Panc1 (cell line): ENCODE results near the gene MRC1. TPM values are rescaled to one million over a fixed set of nuclear protein-coding genes. Genes with fewer than 3 reads are reported as not detected.

Experiments
- ATAC-seq: fragments of 200-7000 bp; cut with Tn5 transposase; 2 replicates; pipeline ENCODE4 v1.9.1; 2020; ENCODE audit warnings: mild to moderate bottlenecking, moderate library complexity
- BruUV-seq: library from RNA; stranded (reverse); fragments of 400-500 nt; replicated peaks from 2 replicates; lab custom pipeline; 2021; lab: Mats Ljungman, UMichigan
- CTCF ChIA-PET: fragments of 300-600 bp; sonication (Branson Sonifier 250); formaldehyde crosslinking; loops from one replicate; lab custom pipeline; 2022; ENCODE audit warnings: antibody characterized with exemption; lab: Charles Lee
- POLR2A ChIA-PET: fragments of 300-600 bp; sonication (Branson Sonifier 250); formaldehyde crosslinking; loops from one replicate; lab custom pipeline; 2022; ENCODE audit warnings: antibody characterized with exemption; lab: Charles Lee
- DNase-seq: peaks from one replicate; pipeline ENCODE4 v3.0.0-alpha.2; 2010; ENCODE audit warnings: low read depth, low spot score
- H3K27ac ChIP-seq: 2 replicates; pipeline ENCODE4 v1.5.1; 2011; ENCODE audit warnings: mild to moderate bottlenecking, low read length, inconsistent platforms
- H3K27me3 ChIP-seq: fragments of 200-500 bp; sonication (Bioruptor generic); 2 replicates; pipeline ENCODE4 v1.6.0; 2014; ENCODE audit warnings: low read length, inconsistent platforms; ENCODE audit not compliant: control insufficient read depth, insufficient read depth
- H3K36me3 ChIP-seq: fragments of 200-500 bp; sonication (Bioruptor generic); 2 replicates; pipeline ENCODE4 v1.5.1; 2014; ENCODE audit warnings: inconsistent platforms, mild to moderate bottlenecking, low read length, moderate library complexity; ENCODE audit not compliant: control insufficient read depth, insufficient read depth
- H3K4me1 ChIP-seq: 2 replicates; pipeline ENCODE4 v1.5.1; 2011; ENCODE audit warnings: inconsistent platforms, mild to moderate bottlenecking, low read length, moderate library complexity; ENCODE audit not compliant: control insufficient read depth, insufficient read depth
- H3K4me3 ChIP-seq, 2 experiments: 2 replicates each; pipeline ENCODE4 v1.5.1; 2011 to 2012; ENCODE audit warnings: low read depth in 2 of 2, low read length in 2 of 2, mild to moderate bottlenecking in 2 of 2, inconsistent platforms in 1 of 2, moderate library complexity in 1 of 2
- H3K9me3 ChIP-seq: fragments of 200-500 bp; sonication (Bioruptor generic); 2 replicates; pipeline ENCODE4 v1.5.1; 2014; ENCODE audit warnings: low read depth, mild to moderate bottlenecking, inconsistent platforms, low read length, moderate library complexity; ENCODE audit not compliant: control insufficient read depth, insufficient read depth
- CTCF ChIP-seq: fragments of 450-650 bp; IDR thresholded peaks from 2 replicates; pipeline ENCODE4 v1.5.1; 2017; ENCODE audit warnings: mild to moderate bottlenecking
- POLR2AphosphoS5 ChIP-seq: IDR thresholded peaks from 2 replicates; pipeline ENCODE4 v1.6.1; 2012; ENCODE audit warnings: mild to moderate bottlenecking, low read depth, low read length, moderate library complexity
- REST ChIP-seq, 2 experiments: IDR thresholded peaks; 2 replicates each; pipeline ENCODE4 v1.6.1; 2011 to 2012; ENCODE audit warnings: low read depth in 2 of 2, control low read depth in 1 of 2, low read length in 1 of 2, mild to moderate bottlenecking in 1 of 2, moderate library complexity in 1 of 2; ENCODE audit not compliant: insufficient read depth in 1 of 2
- SIN3A ChIP-seq: IDR thresholded peaks from 2 replicates; pipeline ENCODE4 v1.6.1; 2012; ENCODE audit warnings: low read depth, mild to moderate bottlenecking, low read length, moderate library complexity, borderline replicate concordance; ENCODE audit not compliant: insufficient read depth
- TCF7L2 ChIP-seq: IDR thresholded peaks from 2 replicates; pipeline ENCODE4 v1.6.1; 2011; ENCODE audit warnings: mild to moderate bottlenecking, low read depth, low read length, inconsistent platforms
- in situ Hi-C: cut with HindIII; loops from 2 replicates; pipeline ENCODE4 v1.10.0; 2016; ENCODE audit warnings: low sequenced_read_pairs, low pct_unique_long_range_greater_than_20kb
- intact Hi-C: fragments of 100-400 bp; cut with micrococcal nuclease; formaldehyde crosslinking; loops from one replicate; pipeline ENCODE4 v1.10.0; 2022; ENCODE audit not compliant: unreplicated experiment
- total RNA-seq: library from RNA; stranded (reverse); gene quantifications from one replicate; pipeline ENCODE4 v1.2.1, GENCODE V29; 2021; ENCODE audit not compliant: unreplicated experiment

Gene MRC1
- total RNA-seq, 1 experiment from 2014 or later: 0.21 TPM

GRCh38 chr10:17954861-17955260, 145.7 kb downstream of the MRC1 start:
- no peaks in the 10 kb centered on the region for H3K9me3 ChIP-seq
- CTCF ChIA-PET: no interaction called here
- no peaks in the 10 kb centered on the region for H3K36me3 ChIP-seq
- H3K4me3 ChIP-seq: no peak overlapping the region
- H3K27ac ChIP-seq: no peak overlapping the region
- BruUV-seq: no TSS peak
- no peaks in the 10 kb centered on the region for H3K27me3 ChIP-seq
- H3K4me1 ChIP-seq: no peaks in the 10 kb centered on the region
- POLR2A ChIA-PET: no interaction called here
- intact Hi-C loops (no loop called here), in situ Hi-C loops (no loop called here)
- TF ChIP-seq TCF7L2: no peak
- TF ChIP-seq POLR2AphosphoS5: no peak
- TF ChIP-seq SIN3A: no peak
- TF ChIP-seq REST (IDR thresholded peaks at IDR 0.05; ENCODE audit: insufficient read depth in 1 of 2, low read depth in 2 of 2, low read length in 1 of 2): no peak
- TF ChIP-seq CTCF: no peak
- DNase-seq: no peak
- no peak for ATAC-seq

GRCh38 chr10:17958049-17958448, 148.9 kb downstream of the MRC1 start:
- ATAC-seq (no peak), DNase-seq (no peak)
- ChIA-PET POLR2A (no interaction called here), CTCF (no interaction called here)
- Histone ChIP-seq H3K4me1 (no peaks in the 10 kb centered on the region), H3K27ac (no peak overlapping the region), H3K27me3 (no peaks in the 10 kb centered on the region), H3K9me3 (no peaks in the 10 kb centered on the region), H3K36me3 (no peaks in the 10 kb centered on the region), H3K4me3 (no peak overlapping the region)
- intact Hi-C loops: no loop called here
- TF ChIP-seq POLR2AphosphoS5 (no peak), SIN3A (no peak), CTCF (no peak), REST (IDR thresholded peaks at IDR 0.05; ENCODE audit: insufficient read depth in 1 of 2, low read depth in 2 of 2, low read length in 1 of 2) (no peak), TCF7L2 (no peak)
- no TSS peak for BruUV-seq
- in situ Hi-C loops: no loop called here
